K562 (cell line): ENCODE measurements around the gene DEF6.

Experiments used
- CTCF ChIP-seq, 3 experiments: IDR thresholded peaks in 2 of 3; conservative IDR thresholded peaks in 1 of 3; 2 replicates each; pipeline ENCODE4 v1.5.1; 2011 to 2012; ENCODE audit warnings: low read length in 3 of 3, mild to moderate bottlenecking in 3 of 3, control low read depth in 2 of 3, improper control_type of control experiment in 1 of 3, inconsistent platforms in 1 of 3, low read depth in 1 of 3, mixed read lengths in 1 of 3, moderate library complexity in 1 of 3; ENCODE audit not compliant: insufficient read depth in 2 of 3
- CTCFL ChIP-seq: IDR thresholded peaks from 2 replicates; pipeline ENCODE4 v1.6.1; 2011; ENCODE audit warnings: borderline replicate concordance, low read depth, mild to moderate bottlenecking, moderate library complexity, low read length; ENCODE audit not compliant: insufficient read depth, poor library complexity, severe bottlenecking
- EP300 ChIP-seq: IDR thresholded peaks from 2 replicates; pipeline ENCODE4 v1.6.1; 2012; ENCODE audit warnings: low read length, improper control_type of control experiment
- POLR2A ChIP-seq: fragments of 450-650 bp; conservative IDR thresholded peaks from 2 replicates; pipeline ENCODE4 v1.6.1; 2016
- POLR2AphosphoS5 ChIP-seq: IDR thresholded peaks from 2 replicates; pipeline ENCODE4 v1.6.1; 2011; ENCODE audit warnings: mild to moderate bottlenecking, low read depth, low read length, moderate library complexity; ENCODE audit not compliant: control insufficient read depth, insufficient read depth
- RBM17 ChIP-seq: fragments of 200-400 bp; formaldehyde crosslinking; IDR thresholded peaks from 2 replicates; pipeline ENCODE4 v1.6.1; 2017; ENCODE audit warnings: low read depth, mild to moderate bottlenecking, low read length, borderline replicate concordance
- SFPQ ChIP-seq: fragments of 200-400 bp; formaldehyde crosslinking; IDR thresholded peaks from 2 replicates; pipeline ENCODE4 v1.6.1; 2017; ENCODE audit warnings: mild to moderate bottlenecking, low read depth, low read length, moderate library complexity
- SMARCB1 ChIP-seq: IDR thresholded peaks from 2 replicates; pipeline ENCODE4 v1.6.1; 2011; ENCODE audit warnings: improper control_type of control experiment, low read depth; ENCODE audit not compliant: insufficient read length
- ZHX1 ChIP-seq: fragments of 150-350 bp; conservative IDR thresholded peaks from 2 replicates; pipeline ENCODE4 v1.6.1; 2014; ENCODE audit warnings: low read length

GRCh38 chr6:35280903-35281302, 16.7 kb upstream of the DEF6 start:
- TF ChIP-seq CTCF (IDR thresholded peaks at IDR 0.05 in 2 of 3, conservative IDR thresholded peaks at IDR 0.05 in 1 of 3; ENCODE audit: insufficient read depth in 2 of 3, low read depth in 1 of 3, low read length in 3 of 3) (no peak), RBM17 (no peak), POLR2A (no peak), SFPQ (no peak), SMARCB1 (no peak), ZHX1 (no peak), POLR2AphosphoS5 (no peak), CTCFL (no peak), EP300 (no peak)
